ENCODE data around the gene SOHLH2. TPM values are rescaled to one million over a fixed set of nuclear protein-coding genes. Genes with fewer than 3 reads are reported as not detected.
A peak's percentile ranks its signal among the peaks of the same experiment; 100 is the strongest.

The SOHLH2 gene
- total RNA-seq, 1 donor: 1.6 TPM

GRCh38 chr13:36219883-36220282 lies 5.5 kb upstream of the SOHLH2 start:
- DNase-seq (ENCODE audit: low read depth): no peak
- no peak for TF ChIP-seq CTCF (IDR thresholded peaks at IDR 0.05; ENCODE audit: insufficient read depth, low read length)

GRCh38 chr13:36217456-36217855 lies 3.1 kb upstream of the SOHLH2 start:
- no peak for TF ChIP-seq CTCF (IDR thresholded peaks at IDR 0.05; ENCODE audit: insufficient read depth, low read length)
- no peak for DNase-seq (ENCODE audit: low read depth)

More at GRCh38 chr13:36219883-36220282, 5.5 kb upstream of the SOHLH2 start:
- H3K4me3 ChIP-seq (ENCODE audit: low read depth, low read length): no peak overlapping the region

GRCh38 chr13:36212789-36213188 lies 1.6 kb downstream of the SOHLH2 start:
- H3K4me3 ChIP-seq (ENCODE audit: low read depth, low read length): no peak overlapping the region
- TF ChIP-seq CTCF (IDR thresholded peaks at IDR 0.05; ENCODE audit: insufficient read depth, low read length): no peak
- DNase-seq (ENCODE audit: low read depth): no peak

More at GRCh38 chr13:36217456-36217855, 3.1 kb upstream of the SOHLH2 start:
- no peak overlapping the region for H3K4me3 ChIP-seq (ENCODE audit: low read depth, low read length)

GRCh38 chr13:36211567-36211966 lies 2.8 kb downstream of the SOHLH2 start:
- no peak for TF ChIP-seq CTCF (IDR thresholded peaks at IDR 0.05; ENCODE audit: insufficient read depth, low read length)
- no peak for DNase-seq (ENCODE audit: low read depth)
- H3K4me3 ChIP-seq (ENCODE audit: low read depth, low read length): no peak overlapping the region

- no peak for TF ChIP-seq CTCF (IDR thresholded peaks at IDR 0.05; ENCODE audit: insufficient read depth, low read length)
- H3K4me3 ChIP-seq (ENCODE audit: low read depth, low read length): no peak overlapping the region
- no peak for DNase-seq (ENCODE audit: low read depth)
These were observed 3.6 kb downstream of the SOHLH2 start for GRCh38 chr13:36210738-36211137.

- H3K4me3 ChIP-seq (ENCODE audit: low read depth, low read length): no peak overlapping the region
- peak; percentile 11 for DNase-seq (ENCODE audit: low read depth)
- TF ChIP-seq CTCF (IDR thresholded peaks at IDR 0.05; ENCODE audit: insufficient read depth, low read length): no peak
These were observed 6.7 kb downstream of the SOHLH2 start for GRCh38 chr13:36207672-36208071.

GRCh38 chr13:36193151-36193855 lies 21.1 kb downstream of the SOHLH2 start:
- no peak for TF ChIP-seq CTCF (IDR thresholded peaks at IDR 0.05; ENCODE audit: insufficient read depth, low read length)
- DNase-seq (ENCODE audit: low read depth): peak; percentile 40
- H3K4me3 ChIP-seq (ENCODE audit: low read depth, low read length): no peak overlapping the region

Measured in fibroblast of the aortic adventitia (primary cell).